ENCODE results near the gene CGNL1. TPM values are rescaled to one million over a fixed set of nuclear protein-coding genes. Genes with fewer than 3 reads are reported as not detected.

Gene CGNL1
- total RNA-seq, 1 donor from 2014 or later = 31.9 TPM

GRCh38 chr15:57550640-57551039, 174.3 kb downstream of the CGNL1 start:
- H3K27ac ChIP-seq (replicated peaks) = peak overlapping the region; percentile 95
- no peak overlapping the region for H3K4me3 ChIP-seq
- intact Hi-C loops (cut with micrococcal nuclease) = no loop called here
- H3K27me3 ChIP-seq (ENCODE audit: low read depth) = no peaks in the 10 kb centered on the region
- peaks cover 71% of the 10 kb centered on the region for H3K4me1 ChIP-seq
- no peaks in the 10 kb centered on the region for H3K36me3 ChIP-seq
- peak; percentile 73 for DNase-seq
- H3K9me3 ChIP-seq (replicated peaks) = no peaks in the 10 kb centered on the region
- TF ChIP-seq CTCF (IDR thresholded peaks at IDR 0.05; ENCODE audit: borderline replicate concordance) = no peak

- H3K4me1 ChIP-seq = peaks cover 72% of the 10 kb centered on the region
- intact Hi-C loops (cut with micrococcal nuclease) = no loop called here
- no peaks in the 10 kb centered on the region for H3K27me3 ChIP-seq (ENCODE audit: low read depth)
- no peak for TF ChIP-seq CTCF (IDR thresholded peaks at IDR 0.05; ENCODE audit: borderline replicate concordance)
- no peak overlapping the region for H3K4me3 ChIP-seq
- no peaks in the 10 kb centered on the region for H3K36me3 ChIP-seq
- peak overlapping the region; percentile 95 for H3K27ac ChIP-seq (replicated peaks)
- peak; percentile 34 for DNase-seq
- H3K9me3 ChIP-seq (replicated peaks) = no peaks in the 10 kb centered on the region
Observed at GRCh38 chr15:57551715-57552677, 175.7 kb downstream of the CGNL1 start.

- H3K27ac ChIP-seq (replicated peaks) = peak overlapping the region; percentile 95
- no peaks in the 10 kb centered on the region for H3K9me3 ChIP-seq (replicated peaks)
- no peak for DNase-seq
- no peak for TF ChIP-seq CTCF (IDR thresholded peaks at IDR 0.05; ENCODE audit: borderline replicate concordance)
- H3K4me3 ChIP-seq = no peak overlapping the region
- intact Hi-C loops (cut with micrococcal nuclease) = no loop called here
- H3K27me3 ChIP-seq (ENCODE audit: low read depth) = no peaks in the 10 kb centered on the region
- no peaks in the 10 kb centered on the region for H3K36me3 ChIP-seq
- peaks cover 72% of the 10 kb centered on the region for H3K4me1 ChIP-seq
Observed at GRCh38 chr15:57552678-57553334, 176.5 kb downstream of the CGNL1 start.

- peaks cover 72% of the 10 kb centered on the region for H3K4me1 ChIP-seq
- H3K36me3 ChIP-seq = no peaks in the 10 kb centered on the region
- peak overlapping the region; percentile 95 for H3K27ac ChIP-seq (replicated peaks)
- no peaks in the 10 kb centered on the region for H3K27me3 ChIP-seq (ENCODE audit: low read depth)
- intact Hi-C loops (cut with micrococcal nuclease) = no loop called here
- no peak overlapping the region for H3K4me3 ChIP-seq
- H3K9me3 ChIP-seq (replicated peaks) = no peaks in the 10 kb centered on the region
- DNase-seq = no peak
- TF ChIP-seq CTCF (IDR thresholded peaks at IDR 0.05; ENCODE audit: borderline replicate concordance) = no peak
Observed at GRCh38 chr15:57553526-57553925, 177.2 kb downstream of the CGNL1 start.

- intact Hi-C loops (cut with micrococcal nuclease) = no loop called here
- no peaks in the 10 kb centered on the region for H3K9me3 ChIP-seq (replicated peaks)
- DNase-seq = no peak
- H3K27me3 ChIP-seq (ENCODE audit: low read depth) = no peaks in the 10 kb centered on the region
- no peaks in the 10 kb centered on the region for H3K36me3 ChIP-seq
- H3K4me3 ChIP-seq = no peak overlapping the region
- H3K27ac ChIP-seq (replicated peaks) = peak overlapping the region; percentile 95
- H3K4me1 ChIP-seq = peaks cover 65% of the 10 kb centered on the region
- no peak for TF ChIP-seq CTCF (IDR thresholded peaks at IDR 0.05; ENCODE audit: borderline replicate concordance)
Observed at GRCh38 chr15:57554063-57554811, 177.9 kb downstream of the CGNL1 start.
